MCF 10A (cell line): ENCODE measurements around the gene PLLP. TPM values are rescaled to one million over a fixed set of nuclear protein-coding genes. Genes with fewer than 3 reads are reported as not detected.

Experiments
- BruUV-seq: library from RNA; stranded (reverse); fragments of 400-500 nt; replicated peaks from 2 replicates; lab custom pipeline; 2021; lab: Mats Ljungman, UMichigan
- CTCF ChIA-PET: fragments of 300-600 bp; sonication (Branson Sonifier 250); formaldehyde crosslinking; extraction: SDS; loops from one replicate; lab custom pipeline; 2021; ENCODE audit warnings: antibody characterized with exemption, inconsistent platforms; lab: Yijun Ruan, JAX
- POLR2A ChIA-PET: fragments of 300-600, 350-650 bp; sonication (Branson Sonifier 250); formaldehyde crosslinking; extraction: SDS; loops from one replicate; lab custom pipeline; 2020; ENCODE audit warnings: antibody characterized with exemption, inconsistent platforms; lab: Yijun Ruan, JAX
- DNase-seq: peaks from one replicate; pipeline ENCODE4 v3.0.0-alpha.2; 2018; ENCODE audit not compliant: unreplicated experiment
- H3K27ac Mint-ChIP-seq: one replicate; pipeline ENCODE4 v1.8.0; 2022; ENCODE audit warnings: mild to moderate bottlenecking, low read depth, mixed read lengths; ENCODE audit not compliant: unreplicated experiment
- H3K27me3 Mint-ChIP-seq: one replicate; pipeline ENCODE4 v1.8.0; 2022; ENCODE audit warnings: mixed read lengths; ENCODE audit not compliant: insufficient read depth, unreplicated experiment
- H3K36me3 Mint-ChIP-seq: one replicate; pipeline ENCODE4 v1.8.0; 2022; ENCODE audit warnings: mild to moderate bottlenecking, moderate library complexity, mixed read lengths; ENCODE audit not compliant: insufficient read depth, unreplicated experiment
- H3K4me1 Mint-ChIP-seq: one replicate; pipeline ENCODE4 v1.8.0; 2022; ENCODE audit warnings: mixed read lengths; ENCODE audit not compliant: insufficient read depth, unreplicated experiment
- H3K4me3 Mint-ChIP-seq: one replicate; pipeline ENCODE4 v1.8.0; 2022; ENCODE audit warnings: mild to moderate bottlenecking, moderate library complexity, mixed read lengths; ENCODE audit not compliant: unreplicated experiment
- H3K9me3 Mint-ChIP-seq: one replicate; pipeline ENCODE4 v1.8.0; 2022; ENCODE audit warnings: mixed read lengths; ENCODE audit not compliant: unreplicated experiment
- CTCF ChIP-seq: fragments of 200-600 bp; IDR thresholded peaks from one replicate; pipeline ENCODE4 v1.8.0; 2022; ENCODE audit warnings: antibody characterized with exemption, mild to moderate bottlenecking; ENCODE audit not compliant: unreplicated experiment
- intact Hi-C: fragments of 100-400 bp; cut with micrococcal nuclease; formaldehyde crosslinking; loops from 2 replicates; pipeline ENCODE4 v1.14.1; 2022
- total RNA-seq: library from RNA; stranded (reverse); gene quantifications from 2 replicates; pipeline ENCODE4 v1.2.3, GENCODE V29; 2022

PLLP gene
- total RNA-seq, 1 experiment from 2014 or later: 6.1 TPM

DNA sequence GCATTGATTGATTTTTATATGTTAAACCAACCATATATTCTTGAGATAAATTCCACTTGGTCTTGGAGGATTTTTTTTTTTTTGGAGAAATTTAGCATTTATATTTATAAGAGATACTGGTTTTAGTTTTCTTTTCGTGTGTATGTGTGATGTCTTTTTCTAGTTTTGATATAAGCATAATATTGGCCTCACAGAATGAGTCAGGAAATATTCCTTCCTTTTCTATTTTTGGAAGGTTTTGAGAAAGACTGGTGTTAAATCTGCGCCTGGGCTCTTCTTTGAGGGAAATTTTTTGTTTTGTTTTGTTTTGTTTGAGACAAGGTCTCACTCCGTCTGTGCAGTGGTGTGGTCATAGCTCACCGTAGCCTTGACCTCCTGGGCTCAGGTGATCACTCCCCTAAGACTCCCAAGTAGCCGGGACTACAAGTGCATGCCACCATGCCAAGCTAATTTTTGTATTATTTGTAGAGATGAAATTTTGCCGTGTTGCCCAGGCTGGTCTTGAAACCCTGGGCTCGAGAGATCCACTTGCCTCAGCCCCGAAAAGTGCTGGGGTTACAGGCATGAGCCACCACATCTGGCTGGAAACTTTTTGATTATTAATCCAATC, 45.4 kb upstream of the PLLP start:
- ChIA-PET POLR2A (no interaction called here), CTCF (interaction anchor here (1.5 kb wide), 1 partner anchor 87 kb away, joined by 3 read pairs; no protein-coding TSS in a partner anchor)
- Mint-ChIP-seq H3K27me3 (no peaks in the 10 kb centered on the region), H3K9me3 (no peaks in the 10 kb centered on the region), H3K27ac (no peak overlapping the region), H3K4me1 (no peaks in the 10 kb centered on the region), H3K4me3 (no peak overlapping the region), H3K36me3 (no peaks in the 10 kb centered on the region)
- DNase-seq: no peak
- no peak for TF ChIP-seq CTCF
- intact Hi-C loops: no loop called here
- no TSS peak for BruUV-seq

GRCh38 chr16:57325458-57325857, 41.0 kb upstream of the PLLP start:
- Mint-ChIP-seq H3K4me1 (no peaks in the 10 kb centered on the region), H3K4me3 (no peak overlapping the region), H3K27me3 (no peaks in the 10 kb centered on the region), H3K27ac (no peak overlapping the region), H3K9me3 (no peaks in the 10 kb centered on the region), H3K36me3 (no peaks in the 10 kb centered on the region)
- CTCF ChIA-PET: no interaction called here
- no TSS peak for BruUV-seq
- no peak for TF ChIP-seq CTCF
- POLR2A ChIA-PET: no interaction called here
- intact Hi-C loops: no loop called here
- no peak for DNase-seq

DNA sequence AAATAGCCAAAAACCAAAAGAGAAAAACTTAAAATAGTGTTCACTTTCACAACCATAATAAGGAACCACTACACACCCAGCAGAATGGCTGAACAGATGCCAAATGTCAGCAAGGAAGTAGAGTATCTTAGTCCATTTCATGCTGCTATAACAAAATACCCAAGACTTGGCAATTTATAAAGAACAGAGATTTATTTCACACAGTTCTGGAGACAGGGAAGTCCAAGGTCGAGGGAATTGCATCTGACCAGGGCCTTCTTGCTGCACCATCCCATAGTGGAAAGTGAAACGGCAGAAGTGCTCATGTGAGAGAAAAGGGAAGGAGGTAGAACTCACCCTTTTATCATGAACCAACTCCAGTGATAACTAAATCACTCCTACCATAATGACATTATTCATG, 40.3 kb upstream of the PLLP start:
- Mint-ChIP-seq H3K36me3 (no peaks in the 10 kb centered on the region), H3K4me1 (no peaks in the 10 kb centered on the region), H3K9me3 (no peaks in the 10 kb centered on the region), H3K27ac (no peak overlapping the region), H3K4me3 (no peak overlapping the region), H3K27me3 (no peaks in the 10 kb centered on the region)
- ChIA-PET CTCF (no interaction called here), POLR2A (no interaction called here)
- no TSS peak for BruUV-seq
- no peak for TF ChIP-seq CTCF
- intact Hi-C loops: no loop called here
- no peak for DNase-seq

DNA sequence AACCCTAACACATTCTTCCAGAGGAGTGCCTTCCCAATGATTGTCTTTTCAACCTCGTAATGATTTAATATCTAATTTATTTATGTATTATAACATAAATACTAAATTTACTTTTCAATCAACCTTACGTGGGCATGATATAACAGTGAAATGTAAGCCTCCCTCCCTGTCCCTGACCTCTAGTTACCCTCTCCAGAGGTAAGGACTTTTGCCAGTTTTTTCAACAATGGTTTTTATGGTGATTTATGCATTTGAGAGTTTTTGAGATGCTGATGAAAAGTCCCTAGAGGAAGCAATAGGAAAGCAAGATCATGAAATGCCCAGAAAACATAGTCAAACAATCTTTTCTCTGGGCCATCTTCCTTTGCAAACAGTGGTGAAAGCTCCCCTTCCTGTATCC, 35.2 kb upstream of the PLLP start:
- no peak overlapping the region for H3K4me3 Mint-ChIP-seq
- ChIA-PET POLR2A (no interaction called here), CTCF (interaction anchor here (0.6 kb wide), 1 partner anchor 67 kb away, joined by 3 read pairs; no protein-coding TSS in a partner anchor)
- BruUV-seq: no TSS peak
- no peaks in the 10 kb centered on the region for H3K27me3 Mint-ChIP-seq
- no peak for DNase-seq
- intact Hi-C loops: no loop called here
- no peak overlapping the region for H3K27ac Mint-ChIP-seq
- H3K36me3 Mint-ChIP-seq: no peaks in the 10 kb centered on the region
- no peaks in the 10 kb centered on the region for H3K9me3 Mint-ChIP-seq
- no peak for TF ChIP-seq CTCF
- peaks cover 21% of the 10 kb centered on the region for H3K4me1 Mint-ChIP-seq
